ENCODE data around the gene UBE2D4.
"Not testable (repeated sequence)": the region's sequence is repeated elsewhere in the genome, so short reads cannot be mapped to it uniquely, and the experiment has no call there.

Gene UBE2D4

DNA sequence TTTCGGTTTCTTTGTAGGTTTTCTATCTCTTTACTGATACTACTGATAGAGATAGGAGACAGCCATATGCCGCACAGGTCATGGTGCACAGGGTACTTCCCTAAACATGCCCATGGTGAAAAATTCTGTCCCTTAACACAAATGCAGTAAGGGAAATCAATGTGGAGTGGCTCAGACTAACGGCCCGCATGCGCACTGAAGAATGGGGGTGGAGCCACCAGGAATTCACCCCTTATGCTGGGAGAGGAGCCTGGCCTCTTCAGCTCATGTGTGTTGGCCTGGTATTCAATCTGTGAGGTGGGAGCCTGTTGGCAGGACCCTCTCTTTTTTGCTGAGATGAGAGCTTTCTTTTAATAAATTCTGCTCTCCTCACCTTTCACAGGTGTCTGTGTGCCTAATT lies 11.4 kb upstream of the UBE2D4 start:
- DNase-seq (ENCODE audit: low read depth): no peak

DNA sequence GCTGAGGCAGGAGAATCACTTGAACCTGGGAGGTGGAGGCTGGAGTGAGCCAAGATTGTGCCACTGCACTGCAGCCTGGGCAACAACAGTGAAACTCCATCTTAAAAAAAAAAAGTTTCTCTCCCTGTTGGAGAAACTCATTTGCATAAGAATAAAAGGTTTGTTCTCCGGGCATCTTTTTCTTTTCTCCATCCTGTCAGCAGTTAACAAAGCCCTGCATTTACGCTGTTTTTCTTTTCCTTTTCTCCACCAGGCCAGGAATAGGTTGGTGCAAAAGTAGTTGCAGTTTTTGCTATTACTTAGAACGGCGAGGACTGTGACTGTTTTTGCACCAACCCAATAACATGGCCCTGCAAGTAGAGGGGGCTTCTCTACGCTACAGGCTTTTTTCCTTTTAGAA lies 10.3 kb upstream of the UBE2D4 start:
- DNase-seq (ENCODE audit: low read depth): no peak

DNA sequence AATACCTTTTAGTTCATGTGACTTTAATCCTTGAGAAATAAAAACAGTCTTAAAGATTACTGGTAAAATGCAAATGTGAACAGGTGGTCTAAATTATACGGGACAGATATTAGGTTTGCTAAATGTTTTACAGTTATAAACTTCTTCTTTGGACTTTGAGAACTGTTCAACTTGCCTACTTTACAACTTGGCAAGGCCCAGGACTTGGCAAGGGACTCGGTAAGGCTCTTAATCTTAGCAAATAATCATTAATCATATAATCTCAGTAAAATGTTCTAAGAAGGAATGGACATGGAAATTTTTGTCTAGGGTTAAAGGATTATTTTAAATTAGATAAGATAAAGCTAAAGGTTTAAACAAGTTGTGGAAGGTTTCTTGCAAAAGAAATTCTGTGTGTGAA lies 4.8 kb upstream of the UBE2D4 start:
- DNase-seq (ENCODE audit: low read depth): no peak

DNA sequence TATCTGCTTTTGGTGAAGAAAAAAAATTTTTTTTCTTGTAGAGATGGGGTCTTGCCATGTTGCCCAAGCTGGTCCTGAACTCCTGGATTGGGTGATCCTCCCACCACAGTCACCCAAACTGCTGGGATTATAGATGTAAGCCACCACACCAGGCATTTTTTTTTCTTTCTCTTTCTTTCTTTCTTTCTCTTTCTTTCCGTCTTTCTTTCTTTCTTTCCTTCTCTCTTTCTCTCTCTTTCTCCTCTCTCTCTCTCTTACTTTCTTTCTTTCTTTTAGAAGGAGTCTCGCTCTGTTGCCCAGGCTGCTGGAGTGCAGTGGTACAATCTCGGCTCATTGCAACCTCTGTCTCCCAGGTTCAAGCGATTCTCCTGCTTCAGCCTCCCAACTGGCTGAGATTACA lies 3.5 kb upstream of the UBE2D4 start:
- no peak for DNase-seq (ENCODE audit: low read depth)

DNA sequence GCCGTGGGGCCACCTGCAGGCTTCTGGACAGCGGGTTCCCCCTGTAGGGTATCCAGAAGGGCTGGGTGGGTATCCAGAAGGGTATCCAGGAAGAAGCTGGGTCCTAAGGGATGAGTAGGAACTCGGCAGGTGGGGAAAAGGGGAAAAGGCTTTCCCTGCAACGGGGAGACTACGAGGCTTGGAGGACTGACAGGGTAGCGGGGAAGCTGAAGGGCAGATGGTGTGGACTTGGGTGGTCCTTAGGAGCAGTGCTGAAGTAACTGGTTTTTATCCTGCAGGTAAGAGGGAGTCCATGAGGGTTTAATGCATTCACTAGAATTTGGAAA lies 525 bp downstream of the UBE2D4 start:
- no peak for DNase-seq (ENCODE audit: low read depth)

DNA sequence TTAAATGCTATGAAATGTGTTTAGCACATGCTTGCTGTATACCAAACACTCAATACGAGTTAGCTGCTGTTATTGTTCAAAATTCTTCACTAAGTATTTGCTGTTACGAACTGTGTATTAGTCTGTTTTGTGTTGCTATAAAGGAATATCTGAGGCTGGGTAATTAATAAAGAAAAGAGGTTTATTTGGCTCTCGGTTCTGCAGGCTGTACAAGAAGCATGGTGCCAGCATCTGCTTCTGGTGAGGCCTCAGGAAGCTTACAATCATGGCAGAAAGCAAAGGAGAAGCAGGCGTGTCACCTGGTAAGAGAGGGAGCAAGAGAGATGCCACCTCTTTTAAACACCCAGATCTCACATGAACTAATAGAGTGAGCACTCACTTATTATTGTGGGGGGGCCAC lies 1.6 kb downstream of the UBE2D4 start:
- DNase-seq (ENCODE audit: low read depth): no peak

DNA sequence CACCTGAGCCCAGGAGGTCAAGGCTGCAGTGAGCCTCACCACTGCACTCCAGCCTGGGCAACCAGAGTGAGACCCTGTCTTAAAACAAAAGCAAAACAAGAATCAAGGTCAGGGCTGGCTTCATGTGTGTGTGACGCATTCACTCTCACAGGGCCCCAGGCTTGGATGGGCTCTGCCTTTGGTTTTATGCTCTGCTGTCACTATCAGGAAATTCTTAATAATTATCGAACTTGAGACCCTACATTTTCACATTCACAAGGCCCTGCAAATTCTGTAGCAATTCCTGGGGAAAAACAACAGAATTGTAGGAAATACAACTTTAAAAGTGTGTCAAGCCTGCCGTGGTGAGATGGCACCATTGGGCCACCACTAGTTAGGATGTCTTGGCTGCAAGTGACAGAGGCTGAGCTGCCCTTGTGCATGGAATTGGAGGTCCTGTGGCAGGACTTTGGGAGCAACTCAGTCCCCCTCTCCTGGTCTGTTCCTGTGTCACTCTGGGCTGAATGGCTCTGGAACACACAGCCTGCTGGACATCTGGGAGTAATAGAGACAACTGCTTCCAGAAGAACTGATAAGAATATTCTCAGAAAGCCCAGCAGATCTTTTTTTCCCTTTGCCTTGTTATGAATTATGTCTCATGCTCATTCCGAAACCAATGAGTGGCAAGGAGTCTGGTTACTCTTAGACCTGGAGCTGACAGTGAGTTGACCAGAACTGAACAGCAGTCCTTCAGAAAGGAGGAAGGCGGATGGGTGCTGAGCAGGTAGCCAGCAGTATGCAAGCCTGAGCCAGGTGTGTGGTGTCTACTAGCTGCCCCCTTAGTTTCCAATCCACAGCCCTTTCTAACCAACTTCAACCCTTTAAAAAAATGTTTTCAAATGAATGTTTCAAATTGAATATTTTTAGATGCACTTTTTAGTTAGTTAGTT lies 3.6 kb downstream of the UBE2D4 start:
- DNase-seq (ENCODE audit: low read depth): no peak

DNA sequence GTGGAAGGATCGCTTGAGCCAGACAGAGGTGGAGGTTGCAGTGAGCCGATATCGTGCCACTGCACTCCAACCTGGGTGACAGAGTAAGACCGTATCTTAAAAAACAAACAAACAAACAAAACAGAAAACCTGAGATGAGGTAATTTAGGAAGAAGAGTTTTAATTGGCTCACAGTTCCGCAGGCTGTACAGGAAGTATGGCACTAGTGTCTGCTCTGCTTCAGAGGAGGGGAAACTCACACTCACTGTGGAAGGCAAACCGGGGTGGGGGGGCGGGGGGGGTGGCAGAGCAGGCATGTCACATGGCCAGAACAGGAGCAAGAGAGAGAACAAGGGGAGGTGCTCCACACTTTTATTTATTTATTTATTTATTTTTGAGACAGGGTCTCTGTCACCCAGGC lies 5.1 kb downstream of the UBE2D4 start:
- DNase-seq (ENCODE audit: low read depth): no peak

DNA sequence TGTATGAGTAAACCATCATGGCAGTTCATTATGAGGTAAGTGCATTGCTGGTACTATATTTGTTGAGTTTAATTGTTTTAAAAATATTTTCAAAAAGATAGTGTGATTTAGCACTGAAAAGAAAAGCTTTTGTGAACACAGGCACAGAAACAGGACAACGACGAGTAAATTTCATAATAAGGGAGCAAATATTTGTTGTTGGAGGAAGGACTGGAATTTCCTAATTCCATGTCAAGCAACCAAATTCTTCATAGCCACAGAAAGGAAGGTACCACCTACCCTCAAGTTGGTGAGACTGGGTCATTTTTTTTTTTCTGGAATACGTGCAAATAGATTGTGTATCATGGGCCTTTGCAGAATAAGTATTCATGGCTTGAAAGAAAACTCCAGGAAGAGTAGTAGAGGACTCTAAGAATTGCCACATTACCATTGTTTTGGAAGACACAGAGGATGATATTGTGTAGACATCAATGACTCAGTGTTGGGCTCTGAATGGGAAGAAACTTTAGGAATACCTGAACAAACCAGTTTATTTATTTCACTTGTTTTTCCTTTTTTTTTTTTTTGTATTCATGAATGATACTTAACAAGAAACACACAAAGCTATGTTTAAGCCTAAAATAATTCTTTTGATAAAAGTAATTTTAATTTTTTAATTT lies 7.8 kb downstream of the UBE2D4 start:
- DNase-seq (ENCODE audit: low read depth): no peak

DNA sequence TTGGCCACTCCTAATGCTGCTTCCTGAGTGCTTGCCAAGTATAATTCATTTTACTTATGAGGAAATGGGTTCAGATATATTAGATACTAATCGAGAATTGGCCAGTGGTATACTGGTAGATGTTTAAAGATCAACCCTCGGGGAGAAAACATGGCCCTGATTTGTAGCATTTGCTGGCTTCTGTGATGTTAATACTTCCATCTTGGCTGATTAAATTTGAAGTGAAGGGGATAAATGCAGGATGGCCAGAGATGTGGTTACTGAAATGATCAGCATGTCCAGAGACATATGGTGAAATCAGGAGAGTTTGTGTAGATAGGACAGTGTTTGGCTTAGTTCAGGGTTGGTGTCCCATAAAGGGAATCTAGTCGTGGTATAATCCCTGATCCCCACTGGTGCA lies 11.2 kb downstream of the UBE2D4 start:
- no peak for DNase-seq (ENCODE audit: low read depth)

DNA sequence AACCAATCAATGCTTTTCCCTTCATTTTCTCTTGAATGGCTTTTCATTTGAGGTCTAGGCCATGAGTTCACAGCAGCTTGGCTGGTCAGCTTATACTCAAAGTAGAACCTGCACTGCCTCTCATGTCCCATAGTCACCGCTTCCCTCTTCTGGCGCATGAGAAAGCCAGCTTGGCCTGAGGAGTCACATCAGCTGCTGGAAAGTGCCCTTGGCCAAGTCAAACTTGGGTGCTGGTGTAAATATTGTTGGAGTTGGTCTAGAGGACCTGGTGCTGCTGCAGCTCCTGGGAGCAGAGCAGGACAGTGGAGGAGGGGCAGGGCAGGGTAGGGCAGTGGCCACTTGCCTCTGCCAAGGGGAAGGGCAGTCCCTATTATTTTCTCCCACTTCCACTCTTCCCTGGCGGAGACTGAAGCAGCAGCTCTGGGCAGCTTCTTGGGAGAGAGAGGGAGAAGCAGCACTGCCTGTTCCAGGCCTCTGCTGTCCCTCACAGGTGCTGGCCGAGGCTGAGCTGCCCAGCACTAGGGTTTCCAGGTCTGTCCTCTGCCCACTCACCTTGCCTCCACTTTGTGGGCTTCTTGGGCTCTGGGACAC lies 12.8 kb downstream of the UBE2D4 start:
- DNase-seq (ENCODE audit: low read depth): no peak

DNA sequence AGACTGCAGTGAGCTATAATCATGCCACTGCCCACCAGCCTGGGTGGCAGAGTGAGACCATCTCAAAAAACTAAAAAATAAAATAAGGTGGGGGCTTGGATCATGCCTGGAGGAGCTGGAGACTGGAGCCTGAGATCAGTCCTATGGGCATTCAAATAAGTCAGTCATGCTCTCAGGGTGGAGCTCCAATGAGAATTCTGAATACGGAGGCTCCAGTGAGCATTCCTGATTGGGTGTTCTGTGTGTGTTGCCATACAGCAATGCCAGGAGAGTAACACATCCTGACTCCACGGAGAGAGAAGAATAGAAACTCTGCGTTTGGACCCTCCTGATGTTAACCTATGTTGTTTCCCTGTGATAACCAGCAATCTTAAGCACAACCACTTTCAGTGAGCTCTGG lies 16.0 kb downstream of the UBE2D4 start:
- DNase-seq (ENCODE audit: low read depth): no peak

DNA sequence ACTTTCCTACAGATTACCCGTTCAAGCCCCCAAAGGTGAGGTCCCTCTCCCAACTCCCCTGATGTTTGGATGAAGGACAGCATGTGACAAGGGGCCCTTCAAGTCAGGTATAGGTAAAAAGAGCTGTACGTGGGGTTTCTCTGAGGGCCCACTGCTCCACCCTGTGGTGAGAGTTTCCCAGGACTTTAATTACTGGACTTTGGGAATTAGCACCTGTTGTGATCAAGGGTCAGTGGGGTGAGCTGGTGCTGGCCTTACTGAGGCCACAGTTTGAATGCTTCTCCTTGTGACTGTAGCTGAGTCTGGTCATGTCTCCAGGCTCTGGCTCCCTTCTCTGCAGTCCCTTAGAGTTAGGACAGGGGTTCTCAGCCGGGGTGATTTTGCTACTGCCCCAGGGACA lies 16.8 kb downstream of the UBE2D4 start:
- no peak for DNase-seq (ENCODE audit: low read depth)

DNA sequence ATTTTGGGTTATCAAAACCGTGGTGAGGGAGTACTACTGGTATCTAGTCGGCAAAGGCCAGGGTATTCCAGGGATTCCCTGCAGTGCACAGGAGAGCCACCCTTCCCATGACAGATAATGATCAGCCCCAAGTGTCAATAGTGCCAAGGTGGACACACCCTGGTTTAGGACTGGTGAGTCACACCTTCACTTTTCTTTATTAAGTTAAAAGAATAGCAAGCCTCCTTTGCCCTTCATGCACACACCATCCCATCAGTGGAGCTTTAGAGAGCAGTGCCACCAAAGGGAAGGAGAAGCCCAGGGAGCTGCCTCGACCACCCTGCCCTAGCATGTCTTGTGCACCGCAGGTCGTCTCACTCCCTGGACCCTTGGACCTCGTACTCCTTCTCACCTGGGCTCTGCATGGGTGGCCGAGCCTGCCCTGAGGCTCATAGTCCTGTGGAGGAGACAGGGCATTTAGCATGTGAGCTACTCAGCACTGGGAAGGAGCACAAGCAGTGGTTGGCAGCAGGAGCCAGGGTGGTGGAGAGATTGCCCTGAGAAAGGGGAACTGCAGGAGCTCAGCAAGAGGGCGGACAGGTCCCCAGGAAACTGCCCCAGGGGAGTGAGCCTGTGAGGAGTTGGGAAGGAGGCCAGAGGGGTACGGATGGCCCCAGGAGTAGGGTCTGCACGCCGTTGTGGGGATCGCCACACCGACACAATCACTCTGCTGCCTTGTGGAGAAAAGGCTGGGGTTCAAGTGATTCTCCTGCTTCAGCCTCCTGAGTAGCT lies 17.4 kb downstream of the UBE2D4 start:
- no peak for DNase-seq (ENCODE audit: low read depth)

DNA sequence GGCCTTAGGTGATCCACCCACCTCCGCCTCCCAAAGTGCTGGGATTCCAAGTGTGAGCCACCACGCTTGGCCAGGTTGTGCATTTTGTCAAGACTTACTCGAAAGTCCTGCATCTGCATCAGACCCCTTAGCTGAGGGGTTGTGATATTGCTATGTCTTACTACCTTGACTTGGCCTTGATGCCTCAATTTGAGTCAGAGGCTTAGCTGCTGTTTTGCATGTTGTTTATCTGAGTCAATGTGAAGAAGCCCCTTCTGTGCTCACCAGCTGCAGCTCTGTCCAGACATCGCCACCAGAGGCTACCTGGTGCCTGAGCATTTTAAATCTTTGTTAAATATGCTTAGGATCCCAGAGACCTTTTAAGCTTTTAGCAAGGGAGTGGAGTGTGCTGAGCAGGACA lies 18.1 kb downstream of the UBE2D4 start:
- DNase-seq (ENCODE audit: low read depth): no peak

DNA sequence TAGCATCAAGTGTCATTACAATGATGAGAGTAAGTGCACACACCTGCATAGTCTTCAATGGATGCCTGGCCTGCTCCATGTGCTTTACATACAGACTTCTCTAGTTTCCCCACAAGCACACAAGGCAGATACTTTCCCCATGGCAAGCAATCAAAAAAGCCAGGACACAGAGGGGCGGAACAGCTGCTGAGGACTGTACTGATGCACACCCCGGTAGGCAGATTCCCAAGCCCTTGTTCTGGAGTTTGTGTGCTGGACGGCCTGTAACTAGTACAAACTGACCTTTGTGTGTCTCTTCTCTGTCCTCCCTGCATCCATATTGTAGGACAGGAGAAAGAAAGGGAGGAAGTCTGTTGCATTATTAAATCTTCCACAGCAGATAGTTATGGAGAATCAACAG lies 25.8 kb downstream of the UBE2D4 start:
- no peak for DNase-seq (ENCODE audit: low read depth)

DNA sequence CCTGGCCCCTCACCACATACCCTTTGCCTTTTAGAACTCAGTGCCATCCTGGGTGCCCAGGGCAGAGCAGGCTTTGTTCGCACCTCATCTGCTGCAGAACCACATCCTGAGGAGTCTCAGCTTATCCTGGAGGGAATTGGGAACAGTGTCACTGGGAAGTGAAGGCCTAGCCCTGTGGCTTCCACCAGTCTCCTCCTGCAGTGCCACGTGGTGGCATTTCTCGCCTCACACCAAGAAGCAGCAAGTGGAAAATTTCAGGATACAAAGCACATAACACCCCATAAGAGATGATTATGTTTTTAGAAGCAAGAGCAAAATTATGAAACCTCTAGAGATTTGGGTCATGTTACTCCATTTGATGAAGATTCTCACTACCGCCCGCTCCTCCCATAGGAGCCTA lies 26.8 kb downstream of the UBE2D4 start:
- no peak for DNase-seq (ENCODE audit: low read depth)

DNA sequence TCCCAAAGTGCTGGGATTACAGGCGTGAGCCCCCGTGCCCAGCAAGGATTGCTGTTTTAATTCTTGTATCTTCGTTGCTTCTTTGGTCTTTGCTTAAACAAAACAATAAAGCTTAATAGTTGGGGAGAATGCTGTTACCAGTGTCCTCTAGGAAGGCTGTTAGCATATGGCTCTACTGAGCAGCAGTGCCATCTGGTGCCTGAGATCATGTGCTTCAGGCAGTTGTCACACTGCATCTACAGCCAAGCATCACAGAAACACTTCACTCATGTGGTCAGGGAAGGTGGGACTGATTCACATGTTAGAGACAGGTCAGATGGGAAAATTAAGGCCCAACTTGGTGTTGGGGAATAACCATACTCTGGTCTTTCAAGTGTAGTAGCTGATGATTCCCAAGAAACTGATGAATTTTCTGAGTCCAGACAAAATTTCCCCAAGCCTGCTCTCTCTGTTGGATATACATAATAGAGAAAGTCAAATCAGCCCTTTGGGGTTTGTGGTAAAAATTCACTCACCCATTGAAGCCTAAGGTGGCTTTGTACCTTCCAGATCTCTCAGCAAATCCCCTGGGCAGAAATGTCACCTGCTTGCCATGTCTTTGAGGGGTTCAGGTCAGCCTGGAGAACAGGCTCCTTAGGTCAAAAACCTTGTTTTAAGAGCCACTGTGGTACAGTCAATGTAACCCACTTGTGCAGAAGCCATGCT lies 28.4 kb downstream of the UBE2D4 start:
- no peak for DNase-seq (ENCODE audit: low read depth)

DNA sequence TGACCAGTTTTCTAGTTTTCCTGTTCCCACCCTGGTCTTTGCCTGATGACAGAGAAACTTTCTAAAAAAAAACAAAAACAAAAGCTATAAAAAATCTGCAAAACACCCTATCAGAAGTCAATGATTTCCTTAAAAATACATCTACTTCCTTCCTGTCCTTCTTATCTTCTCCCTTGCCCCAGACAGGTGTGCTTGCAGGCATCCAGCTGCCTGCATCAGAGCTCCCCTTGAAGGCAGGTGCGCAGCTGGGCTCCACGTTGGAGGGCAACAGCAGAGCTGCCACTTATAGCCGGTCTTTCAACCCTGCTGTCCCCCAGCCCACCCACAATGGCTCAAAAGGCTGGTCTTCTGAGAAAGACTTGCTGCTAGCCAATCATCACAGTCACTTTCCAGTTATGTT lies 29.8 kb downstream of the UBE2D4 start:
- DNase-seq (ENCODE audit: low read depth): no peak

DNA sequence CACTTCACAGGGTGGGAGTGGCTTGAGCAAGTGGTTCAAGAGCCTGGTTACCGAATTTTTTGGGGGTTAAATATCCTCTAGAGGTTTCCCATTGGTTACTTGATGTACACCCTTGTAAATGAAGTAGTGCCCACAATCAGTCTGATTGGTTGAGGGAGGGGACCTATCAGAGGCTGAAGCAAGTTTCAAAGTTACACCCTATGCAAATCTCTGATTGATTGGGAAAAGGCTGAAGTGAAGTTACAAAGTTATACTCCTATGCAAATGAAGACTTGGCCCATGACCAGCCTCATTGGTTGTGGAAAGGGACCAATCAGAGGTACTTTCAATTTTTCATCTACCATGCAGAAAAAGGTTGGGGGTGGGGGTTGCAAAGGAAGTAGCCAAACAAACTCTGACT lies 34.7 kb downstream of the UBE2D4 start:
- DNase-seq (ENCODE audit: low read depth): no peak

DNA sequence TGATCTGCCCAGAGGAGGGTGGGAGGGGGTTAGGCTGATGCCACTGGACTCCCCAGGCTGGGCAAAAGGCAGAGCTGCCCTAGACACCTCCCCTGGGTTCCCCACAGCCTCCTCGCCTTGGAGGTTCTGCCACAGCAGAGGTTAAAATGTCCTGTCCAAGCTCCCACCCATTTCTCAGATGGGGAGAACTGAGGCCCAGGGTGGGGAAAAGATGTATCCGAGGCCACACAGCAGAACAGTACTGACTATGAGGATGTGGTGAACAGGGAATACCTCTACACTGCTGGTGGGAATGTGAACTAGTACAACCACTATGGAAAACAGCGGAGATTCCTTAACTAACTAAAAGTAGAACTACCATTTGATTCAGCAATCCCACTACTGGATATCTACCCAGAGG lies 40.2 kb downstream of the UBE2D4 start:
- not testable (repeated sequence) for DNase-seq (ENCODE audit: low read depth)

All from HS-27A (cell line).